ENCODE measurements around the gene CORO7.
A peak's percentile ranks its signal among the peaks of the same experiment; 100 is the strongest.

The CORO7 gene

DNA sequence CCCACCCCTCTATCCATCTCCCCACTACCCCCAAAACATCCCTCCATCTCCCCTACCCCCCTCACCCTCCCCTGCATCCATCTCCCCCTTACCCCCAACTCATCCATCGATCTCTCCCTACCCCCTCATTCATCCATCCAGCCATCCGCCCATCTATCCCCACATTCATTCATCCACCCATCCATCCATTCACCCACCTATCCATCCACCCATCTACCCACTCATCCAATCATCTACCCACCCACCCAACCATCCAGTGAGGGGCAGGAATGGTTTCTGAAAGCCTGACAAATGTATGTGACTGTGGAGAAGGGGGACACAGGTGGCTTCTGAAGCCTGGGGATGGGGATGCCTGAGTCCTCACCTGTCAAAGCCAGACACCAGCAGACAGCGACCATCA, 56.5 kb downstream of the CORO7 start:
- H3K4me3 ChIP-seq (ENCODE audit: low read depth, low read length), result no peak overlapping the region
- DNase-seq (ENCODE audit: low read depth), result no peak
- TF ChIP-seq POLR2A (IDR thresholded peaks at IDR 0.05; ENCODE audit: extremely low read depth, insufficient read length) (no peak), MYC (IDR thresholded peaks at IDR 0.05; ENCODE audit: low read depth, low read length) (no peak)
- TF ChIP-seq, protein P1, sequence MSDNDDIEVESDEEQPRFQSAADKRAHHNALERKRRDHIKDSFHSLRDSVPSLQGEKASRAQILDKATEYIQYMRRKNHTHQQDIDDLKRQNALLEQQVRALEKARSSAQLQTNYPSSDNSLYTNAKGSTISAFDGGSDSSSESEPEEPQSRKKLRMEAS (IDR thresholded peaks at IDR 0.05; ENCODE audit: low read depth, low read length), result no peak
- TF ChIP-seq, protein P2, sequence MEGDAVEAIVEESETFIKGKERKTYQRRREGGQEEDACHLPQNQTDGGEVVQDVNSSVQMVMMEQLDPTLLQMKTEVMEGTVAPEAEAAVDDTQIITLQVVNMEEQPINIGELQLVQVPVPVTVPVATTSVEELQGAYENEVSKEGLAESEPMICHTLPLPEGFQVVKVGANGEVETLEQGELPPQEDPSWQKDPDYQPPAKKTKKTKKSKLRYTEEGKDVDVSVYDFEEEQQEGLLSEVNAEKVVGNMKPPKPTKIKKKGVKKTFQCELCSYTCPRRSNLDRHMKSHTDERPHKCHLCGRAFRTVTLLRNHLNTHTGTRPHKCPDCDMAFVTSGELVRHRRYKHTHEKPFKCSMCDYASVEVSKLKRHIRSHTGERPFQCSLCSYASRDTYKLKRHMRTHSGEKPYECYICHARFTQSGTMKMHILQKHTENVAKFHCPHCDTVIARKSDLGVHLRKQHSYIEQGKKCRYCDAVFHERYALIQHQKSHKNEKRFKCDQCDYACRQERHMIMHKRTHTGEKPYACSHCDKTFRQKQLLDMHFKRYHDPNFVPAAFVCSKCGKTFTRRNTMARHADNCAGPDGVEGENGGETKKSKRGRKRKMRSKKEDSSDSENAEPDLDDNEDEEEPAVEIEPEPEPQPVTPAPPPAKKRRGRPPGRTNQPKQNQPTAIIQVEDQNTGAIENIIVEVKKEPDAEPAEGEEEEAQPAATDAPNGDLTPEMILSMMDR (IDR thresholded peaks at IDR 0.05; ENCODE audit: low read depth, low read length), result no peak

DNA sequence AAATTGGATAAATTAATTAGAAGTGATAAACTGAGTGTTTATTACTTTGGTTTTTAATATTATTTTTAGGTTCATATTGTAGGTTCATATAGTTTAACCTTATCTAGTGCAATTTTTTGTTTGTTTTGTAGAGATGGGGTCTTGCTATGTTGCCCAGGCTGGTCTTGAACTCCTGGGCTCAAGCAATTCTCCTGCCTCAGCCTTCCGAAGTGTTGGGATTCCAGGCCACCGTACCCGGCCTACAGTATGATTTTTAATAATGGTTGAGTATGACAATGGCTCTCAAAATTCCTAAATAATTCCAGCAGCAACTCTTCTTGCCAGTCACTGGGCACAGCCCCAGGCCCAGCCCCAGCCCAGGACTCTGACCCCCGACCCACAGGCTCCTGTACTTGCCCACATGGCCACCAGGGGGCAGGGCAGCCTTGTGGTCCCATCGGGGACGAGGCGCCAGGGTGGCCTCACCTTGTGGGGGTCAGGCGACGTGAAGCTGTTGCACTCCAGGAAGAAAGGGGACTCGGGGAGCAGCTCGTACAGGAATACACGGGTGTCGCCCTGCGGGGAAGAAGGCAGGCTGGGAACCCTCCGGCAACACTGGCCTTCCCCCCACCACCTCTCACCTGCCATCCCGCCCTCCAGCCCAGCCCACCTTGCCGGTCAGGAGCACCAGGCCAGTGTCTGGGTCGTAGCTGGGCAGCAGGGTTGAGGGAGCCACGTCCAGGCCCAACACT, 57.4 kb downstream of the CORO7 start:
- TF ChIP-seq, protein P1 (IDR thresholded peaks at IDR 0.05; ENCODE audit: low read depth, low read length), result no peak
- TF ChIP-seq POLR2A (IDR thresholded peaks at IDR 0.05; ENCODE audit: extremely low read depth, insufficient read length), result no peak
- no peak for TF ChIP-seq MYC (IDR thresholded peaks at IDR 0.05; ENCODE audit: low read depth, low read length)
- TF ChIP-seq, protein P2 (IDR thresholded peaks at IDR 0.05; ENCODE audit: low read depth, low read length), result peak; percentile 78
- no peak overlapping the region for H3K4me3 ChIP-seq (ENCODE audit: low read depth, low read length)
- DNase-seq (ENCODE audit: low read depth), result peak; percentile 64

DNA sequence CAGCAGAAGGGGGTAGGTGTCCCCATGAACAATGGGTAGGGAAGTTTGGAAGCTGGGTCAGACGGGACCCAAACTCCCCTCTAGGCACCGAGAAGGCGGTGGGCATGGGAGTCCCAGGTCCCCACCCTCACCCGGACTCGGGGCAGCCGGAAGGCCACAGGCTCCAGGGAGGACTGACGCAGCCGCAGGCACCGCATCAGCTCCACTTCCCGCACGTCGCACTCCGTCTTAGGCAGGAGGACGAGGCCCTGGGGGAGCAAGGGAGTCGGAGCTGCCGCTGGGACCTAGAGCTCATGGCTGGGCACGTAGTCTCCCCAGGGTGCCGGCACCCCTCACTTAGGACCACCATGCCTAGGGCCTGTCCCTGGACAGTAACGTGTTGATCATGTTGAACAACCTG, 58.2 kb downstream of the CORO7 start:
- TF ChIP-seq MYC (IDR thresholded peaks at IDR 0.05; ENCODE audit: low read depth, low read length) (no peak), POLR2A (IDR thresholded peaks at IDR 0.05; ENCODE audit: extremely low read depth, insufficient read length) (no peak)
- TF ChIP-seq, protein P1 (IDR thresholded peaks at IDR 0.05; ENCODE audit: low read depth, low read length), result no peak
- TF ChIP-seq, protein P2 (IDR thresholded peaks at IDR 0.05; ENCODE audit: low read depth, low read length), result no peak
- no peak overlapping the region for H3K4me3 ChIP-seq (ENCODE audit: low read depth, low read length)
- no peak for DNase-seq (ENCODE audit: low read depth)

DNA sequence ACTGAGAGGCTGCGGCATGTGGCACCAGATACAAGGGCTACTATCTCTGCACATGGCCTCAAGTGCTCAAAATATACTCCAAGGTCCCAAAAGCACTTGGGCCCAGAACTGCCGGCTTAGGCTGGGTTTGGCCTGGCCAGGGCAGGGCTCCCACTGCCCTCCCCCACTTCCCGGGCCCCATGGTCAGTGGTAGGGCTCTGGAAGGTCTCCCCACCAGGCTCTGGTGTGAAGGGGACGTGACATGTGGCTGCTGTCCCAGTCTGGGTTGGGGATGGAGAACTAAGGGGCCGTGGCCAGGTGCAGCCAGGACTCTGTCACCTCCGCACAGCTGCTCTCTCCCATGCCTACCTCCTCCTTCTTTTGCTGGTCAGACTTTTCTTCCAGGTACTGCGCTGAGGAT, 59.6 kb downstream of the CORO7 start:
- TF ChIP-seq, protein P2 (IDR thresholded peaks at IDR 0.05; ENCODE audit: low read depth, low read length), result no peak
- no peak for TF ChIP-seq POLR2A (IDR thresholded peaks at IDR 0.05; ENCODE audit: extremely low read depth, insufficient read length)

DNA sequence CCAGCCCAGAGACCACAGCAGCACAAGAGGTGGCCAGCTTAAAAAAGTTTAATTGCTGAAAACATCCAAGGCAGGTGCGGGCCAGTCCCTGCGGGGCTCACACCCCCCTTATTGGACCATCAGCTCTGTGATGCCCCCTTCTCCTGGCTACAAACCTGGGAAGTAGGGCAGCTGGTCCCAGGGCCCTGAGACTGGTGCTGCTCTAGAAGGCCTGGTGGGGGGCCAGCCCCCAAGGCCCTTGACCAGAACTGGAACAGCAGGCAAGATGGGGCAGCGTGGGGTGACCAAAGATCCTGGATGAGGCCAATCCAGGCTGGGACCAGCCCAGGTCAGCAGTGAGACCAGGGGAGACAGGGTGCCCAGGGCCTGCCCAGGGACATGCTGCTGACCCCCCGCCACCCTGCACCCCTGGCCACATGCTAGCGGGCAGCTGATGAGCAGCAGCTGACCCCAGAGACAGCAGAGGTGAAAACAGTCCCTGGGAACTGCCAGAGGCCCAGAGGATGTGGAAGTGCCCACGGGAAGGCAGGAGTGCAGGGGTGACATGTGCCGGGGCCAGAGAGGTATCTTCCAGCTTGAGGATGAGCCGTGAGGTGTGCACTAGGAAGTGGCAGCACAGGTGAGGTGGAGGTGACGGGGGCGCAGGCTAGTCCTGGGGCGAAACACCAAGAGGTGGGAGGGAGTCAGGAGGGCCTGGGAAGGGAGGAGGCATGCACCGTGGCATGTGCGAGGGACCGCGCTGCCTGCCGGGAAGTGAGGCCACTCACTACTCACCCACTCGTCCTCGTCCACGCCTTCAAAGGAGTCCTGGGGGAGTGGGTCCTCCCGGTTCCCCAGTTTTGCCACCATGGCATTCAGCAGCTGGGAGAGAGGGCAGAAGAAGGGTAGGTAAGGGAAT, 61.6 kb downstream of the CORO7 start:
- TF ChIP-seq, protein P1 (IDR thresholded peaks at IDR 0.05; ENCODE audit: low read depth, low read length), result no peak
- TF ChIP-seq POLR2A (IDR thresholded peaks at IDR 0.05; ENCODE audit: extremely low read depth, insufficient read length) (no peak), MYC (IDR thresholded peaks at IDR 0.05; ENCODE audit: low read depth, low read length) (no peak)
- TF ChIP-seq, protein P2 (IDR thresholded peaks at IDR 0.05; ENCODE audit: low read depth, low read length), result no peak
- H3K4me3 ChIP-seq (ENCODE audit: low read depth, low read length), result no peak overlapping the region
- no peak for DNase-seq (ENCODE audit: low read depth)

More for the DNA sequence above, 59.6 kb downstream of the CORO7 start:
- no peak for DNase-seq (ENCODE audit: low read depth)
- no peak overlapping the region for H3K4me3 ChIP-seq (ENCODE audit: low read depth, low read length)

Data from NB4 (cell line).